ENCODE results near the gene OR13A1. TPM values are rescaled to one million over a fixed set of nuclear protein-coding genes. Genes with fewer than 3 reads are reported as not detected.
"Not testable (repeated sequence)": the region's sequence is repeated elsewhere in the genome, so short reads cannot be mapped to it uniquely, and the experiment has no call there.

Gene OR13A1
- total RNA-seq, 1 donor from 2014 or later = not detected

DNA sequence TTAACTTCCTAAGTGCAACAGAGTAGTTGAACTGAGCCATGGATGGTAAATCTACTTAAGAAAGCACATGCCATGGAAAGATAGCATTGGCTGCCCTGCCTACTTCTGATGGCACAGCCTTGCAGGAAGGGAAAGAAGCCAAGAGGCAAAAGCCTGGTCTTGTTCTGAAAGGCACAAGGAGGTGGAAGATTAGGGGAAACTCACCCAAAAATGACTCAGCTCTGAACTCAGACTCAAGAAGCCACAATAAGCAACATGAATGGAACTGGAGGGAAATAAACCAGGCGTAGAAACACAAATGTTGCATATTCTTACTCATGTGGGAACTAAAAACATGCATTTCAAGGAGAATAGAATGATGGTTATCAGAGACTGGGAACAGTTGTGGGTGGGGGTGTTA lies 37.8 kb upstream of the OR13A1 start:
- Mint-ChIP-seq H3K4me1 (ENCODE audit: unreplicated experiment) (no peaks in the 10 kb centered on the region), H3K4me3 (ENCODE audit: unreplicated experiment) (no peak overlapping the region), H3K27ac (ENCODE audit: unreplicated experiment) (no peak overlapping the region), H3K27me3 (ENCODE audit: unreplicated experiment) (peaks cover 4% of the 10 kb centered on the region), H3K9me3 (ENCODE audit: unreplicated experiment) (no peaks in the 10 kb centered on the region), H3K36me3 (ENCODE audit: low read depth, unreplicated experiment) (no peaks in the 10 kb centered on the region)
- TF ChIP-seq, protein P1, sequence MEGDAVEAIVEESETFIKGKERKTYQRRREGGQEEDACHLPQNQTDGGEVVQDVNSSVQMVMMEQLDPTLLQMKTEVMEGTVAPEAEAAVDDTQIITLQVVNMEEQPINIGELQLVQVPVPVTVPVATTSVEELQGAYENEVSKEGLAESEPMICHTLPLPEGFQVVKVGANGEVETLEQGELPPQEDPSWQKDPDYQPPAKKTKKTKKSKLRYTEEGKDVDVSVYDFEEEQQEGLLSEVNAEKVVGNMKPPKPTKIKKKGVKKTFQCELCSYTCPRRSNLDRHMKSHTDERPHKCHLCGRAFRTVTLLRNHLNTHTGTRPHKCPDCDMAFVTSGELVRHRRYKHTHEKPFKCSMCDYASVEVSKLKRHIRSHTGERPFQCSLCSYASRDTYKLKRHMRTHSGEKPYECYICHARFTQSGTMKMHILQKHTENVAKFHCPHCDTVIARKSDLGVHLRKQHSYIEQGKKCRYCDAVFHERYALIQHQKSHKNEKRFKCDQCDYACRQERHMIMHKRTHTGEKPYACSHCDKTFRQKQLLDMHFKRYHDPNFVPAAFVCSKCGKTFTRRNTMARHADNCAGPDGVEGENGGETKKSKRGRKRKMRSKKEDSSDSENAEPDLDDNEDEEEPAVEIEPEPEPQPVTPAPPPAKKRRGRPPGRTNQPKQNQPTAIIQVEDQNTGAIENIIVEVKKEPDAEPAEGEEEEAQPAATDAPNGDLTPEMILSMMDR (IDR thresholded peaks at IDR 0.05; ENCODE audit: unreplicated experiment) = no peak
- no peak for DNase-seq (ENCODE audit: low spot score)

GRCh38 chr10:45348196-45348765 lies 32.9 kb upstream of the OR13A1 start:
- H3K9me3 Mint-ChIP-seq (ENCODE audit: unreplicated experiment); H3K4me3 Mint-ChIP-seq (ENCODE audit: unreplicated experiment); H3K36me3 Mint-ChIP-seq (ENCODE audit: low read depth, unreplicated experiment); H3K27ac Mint-ChIP-seq (ENCODE audit: unreplicated experiment); DNase-seq (ENCODE audit: low spot score); H3K27me3 Mint-ChIP-seq (ENCODE audit: unreplicated experiment); H3K4me1 Mint-ChIP-seq (ENCODE audit: unreplicated experiment): not testable (repeated sequence)

GRCh38 chr10:45347464-45347863 lies 32.1 kb upstream of the OR13A1 start:
- not testable (repeated sequence) for H3K4me1 Mint-ChIP-seq (ENCODE audit: unreplicated experiment); H3K27ac Mint-ChIP-seq (ENCODE audit: unreplicated experiment); H3K9me3 Mint-ChIP-seq (ENCODE audit: unreplicated experiment); H3K36me3 Mint-ChIP-seq (ENCODE audit: low read depth, unreplicated experiment); H3K27me3 Mint-ChIP-seq (ENCODE audit: unreplicated experiment); H3K4me3 Mint-ChIP-seq (ENCODE audit: unreplicated experiment); DNase-seq (ENCODE audit: low spot score)

DNA sequence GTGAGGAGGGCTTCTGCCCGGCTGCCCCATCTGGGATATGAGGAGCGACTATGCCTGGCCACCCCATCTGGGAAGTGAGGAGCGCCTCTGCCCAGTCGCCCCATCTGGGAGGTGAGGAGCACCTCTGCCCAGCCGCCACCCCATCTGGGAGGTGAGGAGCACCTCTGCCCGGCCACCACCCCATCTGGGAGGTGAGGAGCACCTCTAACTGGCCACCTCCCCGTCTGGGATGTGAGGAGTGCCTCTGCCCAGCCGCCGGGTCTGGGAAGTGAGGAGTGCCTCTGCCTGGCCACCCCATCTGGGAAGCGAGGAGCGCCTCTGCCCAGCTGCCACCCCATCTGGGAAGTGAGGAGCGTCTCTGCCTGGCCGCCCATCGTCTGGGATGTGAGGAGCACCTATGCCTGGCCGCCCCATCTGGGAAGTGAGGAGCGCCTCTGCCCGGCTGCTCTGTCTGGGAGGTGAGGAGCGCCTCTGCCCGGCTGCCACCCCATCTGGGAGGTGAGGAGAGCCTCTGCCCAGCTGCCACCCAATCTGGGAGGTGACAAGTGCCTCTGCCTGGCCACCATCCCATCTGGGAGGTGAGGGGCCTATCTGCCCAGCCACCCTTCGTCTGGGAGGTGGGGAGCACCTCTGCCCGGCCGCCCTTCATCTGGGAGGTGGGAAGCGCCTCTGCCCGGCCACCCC lies 31.4 kb upstream of the OR13A1 start:
- not testable (repeated sequence) for H3K9me3 Mint-ChIP-seq (ENCODE audit: unreplicated experiment); H3K36me3 Mint-ChIP-seq (ENCODE audit: low read depth, unreplicated experiment); H3K4me3 Mint-ChIP-seq (ENCODE audit: unreplicated experiment); H3K27me3 Mint-ChIP-seq (ENCODE audit: unreplicated experiment); DNase-seq (ENCODE audit: low spot score); H3K4me1 Mint-ChIP-seq (ENCODE audit: unreplicated experiment); H3K27ac Mint-ChIP-seq (ENCODE audit: unreplicated experiment)

GRCh38 chr10:45340420-45340819 lies 25.0 kb upstream of the OR13A1 start:
- not testable (repeated sequence) for H3K4me1 Mint-ChIP-seq (ENCODE audit: unreplicated experiment); DNase-seq (ENCODE audit: low spot score); H3K4me3 Mint-ChIP-seq (ENCODE audit: unreplicated experiment); H3K27me3 Mint-ChIP-seq (ENCODE audit: unreplicated experiment); H3K36me3 Mint-ChIP-seq (ENCODE audit: low read depth, unreplicated experiment); H3K27ac Mint-ChIP-seq (ENCODE audit: unreplicated experiment)
- peaks cover 14% of the 10 kb centered on the region for H3K9me3 Mint-ChIP-seq (ENCODE audit: unreplicated experiment)

DNA sequence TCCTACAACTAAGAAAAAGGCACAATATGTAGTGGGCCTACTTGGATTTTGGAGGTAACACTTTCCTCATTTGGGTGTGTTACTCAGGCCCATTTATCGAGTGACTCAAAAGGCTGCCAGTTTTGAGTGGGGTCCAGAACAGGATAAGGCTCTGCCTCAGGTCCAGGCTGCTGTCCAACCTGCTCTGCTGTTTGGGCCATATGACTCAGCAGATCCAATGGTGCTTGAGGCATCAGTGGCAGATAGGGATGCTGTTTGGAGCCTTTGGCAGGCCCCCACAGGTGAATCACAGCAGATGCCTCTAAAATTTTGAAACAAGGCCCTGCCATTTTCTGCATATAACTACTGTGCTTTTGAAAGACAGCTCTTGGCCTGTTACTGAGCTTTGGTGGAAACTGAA lies 24.5 kb upstream of the OR13A1 start:
- Mint-ChIP-seq H3K27ac (ENCODE audit: unreplicated experiment) (no peak overlapping the region), H3K27me3 (ENCODE audit: unreplicated experiment) (no peaks in the 10 kb centered on the region), H3K36me3 (ENCODE audit: low read depth, unreplicated experiment) (peaks cover 2% of the 10 kb centered on the region), H3K4me1 (ENCODE audit: unreplicated experiment) (no peaks in the 10 kb centered on the region), H3K4me3 (ENCODE audit: unreplicated experiment) (no peak overlapping the region), H3K9me3 (ENCODE audit: unreplicated experiment) (peaks cover 11% of the 10 kb centered on the region)
- DNase-seq (ENCODE audit: low spot score) = no peak
- TF ChIP-seq, protein P1 (IDR thresholded peaks at IDR 0.05; ENCODE audit: unreplicated experiment) = no peak

DNA sequence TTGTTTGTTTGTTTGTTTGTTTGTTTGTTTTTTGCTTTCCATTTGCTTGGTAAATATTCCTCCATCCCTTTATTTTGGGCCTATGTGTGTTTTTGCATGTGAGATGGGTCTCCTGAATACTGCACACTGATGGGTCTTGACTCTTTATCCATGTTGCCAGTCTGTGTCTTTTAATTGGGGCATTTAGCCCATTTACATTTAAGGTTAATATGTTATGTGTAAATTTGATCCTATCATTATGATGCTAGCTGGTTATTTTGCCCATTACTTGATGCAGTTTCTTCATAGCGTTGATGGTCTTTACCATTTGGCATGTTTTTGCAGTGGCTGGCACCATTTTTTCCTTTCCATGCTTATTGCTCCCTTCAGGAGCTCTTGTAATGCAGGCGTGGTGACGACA lies 16.4 kb upstream of the OR13A1 start:
- not testable (repeated sequence) for H3K27ac Mint-ChIP-seq (ENCODE audit: unreplicated experiment); DNase-seq (ENCODE audit: low spot score); H3K36me3 Mint-ChIP-seq (ENCODE audit: low read depth, unreplicated experiment); H3K4me1 Mint-ChIP-seq (ENCODE audit: unreplicated experiment); H3K4me3 Mint-ChIP-seq (ENCODE audit: unreplicated experiment); H3K27me3 Mint-ChIP-seq (ENCODE audit: unreplicated experiment); H3K9me3 Mint-ChIP-seq (ENCODE audit: unreplicated experiment)

- not testable (repeated sequence) for H3K36me3 Mint-ChIP-seq (ENCODE audit: low read depth, unreplicated experiment); H3K27me3 Mint-ChIP-seq (ENCODE audit: unreplicated experiment); H3K4me1 Mint-ChIP-seq (ENCODE audit: unreplicated experiment); H3K27ac Mint-ChIP-seq (ENCODE audit: unreplicated experiment); DNase-seq (ENCODE audit: low spot score); H3K9me3 Mint-ChIP-seq (ENCODE audit: unreplicated experiment); H3K4me3 Mint-ChIP-seq (ENCODE audit: unreplicated experiment)
Measured at GRCh38 chr10:45326864-45327263, 11.5 kb upstream of the OR13A1 start.

All from endothelial cell (in vitro differentiated cells).